HepG2 (cell line): ENCODE results near the gene MBD5. TPM values are rescaled to one million over a fixed set of nuclear protein-coding genes. Genes with fewer than 3 reads are reported as not detected.

Experiments
- ATAC-seq: fragments of 200-7000 bp; cut with Tn5 transposase; 3 replicates; pipeline ENCODE4 v1.9.1; 2020; ENCODE audit warnings: mild to moderate bottlenecking, moderate library complexity
- BruUV-seq: library from RNA; stranded (reverse); fragments of 400-500 nt; replicated peaks from 2 replicates; lab custom pipeline; 2021; lab: Mats Ljungman, UMichigan
- CTCF ChIA-PET: fragments of 300-600 bp; formaldehyde crosslinking; extraction: SDS; loops from one replicate; lab custom pipeline; 2021; ENCODE audit warnings: low total read pairs, inconsistent platforms, low intra/inter-chr PET ratio; lab: Yijun Ruan, JAX
- POLR2A ChIA-PET: fragments of 350-600 bp; sonication (Branson Sonifier 250); formaldehyde crosslinking; loops from one replicate; lab custom pipeline; 2020; ENCODE audit warnings: antibody characterized with exemption, inconsistent platforms; lab: Yijun Ruan, JAX
- DNase-seq: peaks from one replicate; pipeline ENCODE4 v3.0.0-alpha.2; 2015; ENCODE audit warnings: low spot score
- FAIRE-seq: peaks from 3 replicates; lab custom pipeline; 2011; peaks lifted over from hg19 to GRCh38; lab: Jason Lieb, UNC
- H2AFZ ChIP-seq: one replicate; pipeline ENCODE4 v1.6.1; 2011; ENCODE audit warnings: low read length, inconsistent platforms
- H3K27ac ChIP-seq: fragments of 300-600 bp; 3 replicates; pipeline ENCODE4 v1.8.0; 2011; ENCODE audit warnings: mixed run types, mild to moderate bottlenecking, mixed read lengths, low read length, inconsistent platforms; ENCODE audit not compliant: insufficient read depth; ENCODE audit errors: extremely low read length
- H3K27me3 ChIP-seq, 2 experiments: fragments of 200-600 bp in 1 of 2; 2 replicates in 1 of 2; 3 replicates in 1 of 2; pipeline versions ENCODE4 v1.6.0 to v1.8.0; 2011; ENCODE audit warnings: low read length in 2 of 2, mild to moderate bottlenecking in 2 of 2, moderate library complexity in 2 of 2, inconsistent platforms in 1 of 2; ENCODE audit not compliant: insufficient read depth in 2 of 2, control insufficient read depth in 1 of 2
- H3K36me3 ChIP-seq, 2 experiments: fragments of 200-600 bp in 1 of 2; replicated peaks in 1 of 2; 2 replicates in 1 of 2; 3 replicates in 1 of 2; pipeline versions ENCODE4 v1.5.1 to v1.8.0; 2011; ENCODE audit warnings: low read length in 2 of 2, inconsistent platforms in 1 of 2; ENCODE audit not compliant: insufficient read depth in 2 of 2, control insufficient read depth in 1 of 2
- H3K4me1 ChIP-seq: 2 replicates; pipeline ENCODE4 v1.5.1; 2012; ENCODE audit warnings: low read length, inconsistent platforms; ENCODE audit not compliant: insufficient read depth
- H3K4me2 ChIP-seq: 2 replicates; pipeline ENCODE4 v1.6.0; 2011; ENCODE audit warnings: low read depth, low read length, inconsistent platforms
- H3K4me3 ChIP-seq, 3 experiments: fragments of 200-600 bp in 1 of 3; sonication (generic), shearing (Covaris generic) in 1 of 3; replicated peaks in 1 of 3; 2 replicates each; pipeline ENCODE4 v1.5.1; 2011 to 2016; ENCODE audit warnings: low read length in 3 of 3, inconsistent platforms in 2 of 3, low read depth in 2 of 3, mild to moderate bottlenecking in 2 of 3, control low read depth in 1 of 3, mixed read lengths in 1 of 3; ENCODE audit not compliant: insufficient read depth in 1 of 3
- H3K79me2 ChIP-seq: one replicate; pipeline ENCODE4 v1.6.1; 2011; ENCODE audit warnings: low read length, inconsistent platforms; ENCODE audit not compliant: insufficient read depth
- H3K9ac ChIP-seq: 2 replicates; pipeline ENCODE4 v1.6.0; 2011; ENCODE audit warnings: mild to moderate bottlenecking, low read depth, low read length, inconsistent platforms; ENCODE audit not compliant: insufficient read depth
- H3K9me3 ChIP-seq: 2 replicates; pipeline ENCODE4 v1.5.1; 2012; ENCODE audit warnings: mild to moderate bottlenecking, low read length
- H4K20me1 ChIP-seq: 2 replicates; pipeline ENCODE4 v1.6.0; 2011; ENCODE audit warnings: inconsistent platforms, mild to moderate bottlenecking, low read length, moderate library complexity; ENCODE audit not compliant: insufficient read depth
- AGO1 ChIP-seq: fragments of 200-400 bp; formaldehyde crosslinking; IDR thresholded peaks from 2 replicates; pipeline ENCODE4 v1.6.1; 2017; ENCODE audit warnings: mild to moderate bottlenecking, low read depth, low read length, moderate library complexity; ENCODE audit not compliant: poor library complexity, severe bottlenecking
- BHLHE40 ChIP-seq: IDR thresholded peaks from 2 replicates; pipeline ENCODE4 v1.6.1; 2011; ENCODE audit warnings: low read length, improper control_type of control experiment
- CCDC6 ChIP-seq: sonication (generic); formaldehyde crosslinking; IDR thresholded peaks from 2 replicates; pipeline ENCODE4 v1.8.1; 2022; ENCODE audit warnings: mild to moderate bottlenecking, missing genetic modification reagents, moderate library complexity
- ETV5 ChIP-seq: IDR thresholded peaks from 2 replicates; pipeline ENCODE4 v1.6.1; 2018; ENCODE audit warnings: missing biosample characterization, missing genetic modification reagents, inconsistent platforms, borderline replicate concordance
- HNF1B ChIP-seq: sonication (generic); formaldehyde crosslinking; IDR thresholded peaks from 2 replicates; pipeline ENCODE4 v1.5.1; 2020; ENCODE audit warnings: mild to moderate bottlenecking, moderate library complexity, missing genetic modification reagents
- JDP2 ChIP-seq: sonication (generic); formaldehyde crosslinking; IDR thresholded peaks from 2 replicates; pipeline ENCODE4 v1.8.1; 2022; ENCODE audit warnings: missing genetic modification reagents, borderline replicate concordance
- MAF1 ChIP-seq: sonication (generic); formaldehyde crosslinking; IDR thresholded peaks from 2 replicates; pipeline ENCODE4 v1.5.0; 2020; ENCODE audit warnings: missing genetic modification reagents, borderline replicate concordance
- NFIB ChIP-seq: sonication (generic); formaldehyde crosslinking; IDR thresholded peaks from 2 replicates; pipeline ENCODE4 v1.9.0; 2021; ENCODE audit warnings: missing genetic modification reagents, mild to moderate bottlenecking, borderline replicate concordance
- NFRKB ChIP-seq: fragments of 450-650 bp; IDR thresholded peaks from 2 replicates; pipeline ENCODE4 v1.6.1; 2017
- RARA ChIP-seq: IDR thresholded peaks from 2 replicates; pipeline ENCODE4 v1.6.1; 2016; ENCODE audit warnings: missing genetic modification reagents, missing compliant biosample characterization
- SOX13 ChIP-seq, 3 experiments: fragments of 450-650 bp in 1 of 3; sonication (generic) in 1 of 3; formaldehyde crosslinking in 1 of 3; IDR thresholded peaks in 2 of 3; conservative IDR thresholded peaks in 1 of 3; 2 replicates each; pipeline versions ENCODE4 v1.5.0 to v1.6.1; 2016 to 2020; ENCODE audit warnings: antibody characterized with exemption in 1 of 3, mild to moderate bottlenecking in 1 of 3, missing compliant biosample characterization in 1 of 3, missing genetic modification reagents in 1 of 3, moderate library complexity in 1 of 3
- TOPORS ChIP-seq: sonication (generic); formaldehyde crosslinking; IDR thresholded peaks from 2 replicates; pipeline ENCODE4 v1.8.0; 2023; ENCODE audit warnings: mild to moderate bottlenecking, missing genetic modification reagents
- ZNF205 ChIP-seq: IDR thresholded peaks from 2 replicates; pipeline ENCODE4 v1.6.1; 2018; ENCODE audit warnings: missing biosample characterization, missing genetic modification reagents
- ZNF207 ChIP-seq: fragments of 450-650 bp; IDR thresholded peaks from 2 replicates; pipeline ENCODE4 v1.6.1; 2016; ENCODE audit warnings: antibody characterized with exemption, borderline replicate concordance
- ZNF225 ChIP-seq: sonication (generic); formaldehyde crosslinking; IDR thresholded peaks from 2 replicates; pipeline ENCODE4 v1.4.0; 2020; ENCODE audit warnings: mild to moderate bottlenecking, missing genetic modification reagents
- ZNF331 ChIP-seq: sonication (generic); formaldehyde crosslinking; IDR thresholded peaks from 2 replicates; pipeline ENCODE4 v1.4.0; 2020; ENCODE audit warnings: missing genetic modification reagents
- ZNF33A ChIP-seq: sonication (generic); formaldehyde crosslinking; IDR thresholded peaks from 2 replicates; pipeline ENCODE4 v1.5.1; 2020; ENCODE audit warnings: missing genetic modification reagents, mild to moderate bottlenecking, moderate library complexity, borderline replicate concordance
- ZNF652 ChIP-seq: IDR thresholded peaks from 2 replicates; pipeline ENCODE4 v1.6.1; 2016; ENCODE audit warnings: low read depth, borderline replicate concordance
- ZNF776 ChIP-seq: sonication (generic); formaldehyde crosslinking; IDR thresholded peaks from 2 replicates; pipeline ENCODE4 v1.4.0; 2020; ENCODE audit warnings: mild to moderate bottlenecking, missing genetic modification reagents
- WGBS: methylation state at CpG from one replicate; pipeline ENCODE4 v1.1.6; 2017; ENCODE audit warnings: low lambda C conversion rate; 5-methylcytosine and 5-hydroxymethylcytosine counted together
- in situ Hi-C: cut with HindIII; loops from 2 replicates; pipeline ENCODE4 v1.10.0; 2017; ENCODE audit warnings: low pct_unique_long_range_greater_than_20kb; ENCODE audit not compliant: extremely low pct_ligation_motif_present
- intact Hi-C: fragments of 100-400 bp; cut with micrococcal nuclease; formaldehyde crosslinking; loops from one replicate; pipeline ENCODE4 v1.10.0; 2022; ENCODE audit not compliant: unreplicated experiment
- polyA plus RNA-seq, 8 experiments: library from polyadenylated mRNA; depleted of rRNA in 3 of 8; stranded (reverse) in 7 of 8; unstranded in 1 of 8; fragments of >200 nt; fragmentation: Illumina TruSeq in 4 of 8; extraction: Trizol in 4 of 8; gene quantifications; 2 replicates each; pipeline versions ENCODE4 v1.2.1 to v1.2.3, GENCODE V29; 2011 to 2016; ENCODE audit warnings: low read depth in 4 of 8, missing spikeins in 1 of 8, mixed read lengths in 1 of 8; ENCODE audit not compliant: insufficient read depth in 1 of 8
- total RNA-seq, 5 experiments: library from RNA; depleted of rRNA; stranded (reverse); fragments of >200 nt; fragmentation: Illumina TruSeq; extraction: Trizol; gene quantifications; 2 replicates each; pipeline ENCODE4 v1.2.3, GENCODE V29; 2016; ENCODE audit warnings: low read depth in 1 of 5
- TF ChIP-seq, protein P1 (sequence below): sonication (generic); formaldehyde crosslinking; IDR thresholded peaks from 2 replicates; pipeline ENCODE4 v1.8.0; 2023; ENCODE audit warnings: mild to moderate bottlenecking, missing genetic modification reagents
- TF ChIP-seq, protein P2 (sequence below): sonication (generic); formaldehyde crosslinking; IDR thresholded peaks from 2 replicates; pipeline ENCODE4 v1.8.0; 2022; ENCODE audit warnings: missing genetic modification reagents, mild to moderate bottlenecking, inconsistent platforms, borderline replicate concordance

The MBD5 gene
- total and polyA plus RNA-seq, 2 of the 13 experiments (the other 11 are each of a cell fraction or from before 2014, with no cell fraction given): 13.5 to 26.4 TPM

DNA sequence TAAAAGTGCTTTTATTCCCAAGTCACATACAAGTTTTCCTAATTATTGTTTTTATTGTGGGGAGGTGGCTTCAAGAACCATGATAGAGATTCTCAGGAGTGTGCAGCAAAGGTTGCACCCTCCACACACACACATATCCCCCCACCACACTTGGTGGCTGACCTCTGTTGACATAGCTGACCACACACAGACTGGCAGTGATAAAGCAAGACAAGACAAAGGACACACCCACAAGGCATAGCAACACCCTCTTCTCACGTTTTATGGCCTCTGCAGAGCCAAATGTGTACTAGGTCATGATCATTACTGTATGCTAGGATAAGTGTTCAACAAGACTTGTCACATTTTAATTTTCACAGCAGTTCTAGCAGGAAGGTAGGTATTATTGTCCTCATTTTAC lies 480.7 kb downstream of the MBD5 start (continued):
- TF ChIP-seq, protein P1, sequence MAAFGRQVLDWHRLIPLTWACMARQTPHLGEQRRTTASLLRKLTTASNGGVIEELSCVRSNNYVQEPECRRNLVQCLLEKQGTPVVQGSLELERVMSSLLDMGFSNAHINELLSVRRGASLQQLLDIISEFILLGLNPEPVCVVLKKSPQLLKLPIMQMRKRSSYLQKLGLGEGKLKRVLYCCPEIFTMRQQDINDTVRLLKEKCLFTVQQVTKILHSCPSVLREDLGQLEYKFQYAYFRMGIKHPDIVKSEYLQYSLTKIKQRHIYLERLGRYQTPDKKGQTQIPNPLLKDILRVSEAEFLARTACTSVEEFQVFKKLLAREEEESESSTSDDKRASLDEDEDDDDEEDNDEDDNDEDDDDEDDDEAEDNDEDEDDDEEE (CRISPR knock-in tag): no peak
- TF ChIP-seq ZNF207 (no peak), SOX13 (IDR thresholded peaks at IDR 0.05) (0 out of 2 replicates have a peak, but pooled peaks have one; percentile 35), SOX13 (CRISPR knock-in tag; conservative IDR thresholded peaks at IDR 0.05 in 1 of 2, IDR thresholded peaks at IDR 0.05 in 1 of 2) (peak in 1 of 2 experiments; percentile 75; a peak in 2 of 4 replicates), BHLHE40 (0 out of 2 replicates have a peak, but pooled peaks have one; percentile 19), ETV5 (CRISPR knock-in tag) (no peak), RARA (CRISPR knock-in tag) (0 out of 2 replicates have a peak, but pooled peaks have one; percentile 11), ZNF776 (CRISPR knock-in tag) (no peak)

DNA sequence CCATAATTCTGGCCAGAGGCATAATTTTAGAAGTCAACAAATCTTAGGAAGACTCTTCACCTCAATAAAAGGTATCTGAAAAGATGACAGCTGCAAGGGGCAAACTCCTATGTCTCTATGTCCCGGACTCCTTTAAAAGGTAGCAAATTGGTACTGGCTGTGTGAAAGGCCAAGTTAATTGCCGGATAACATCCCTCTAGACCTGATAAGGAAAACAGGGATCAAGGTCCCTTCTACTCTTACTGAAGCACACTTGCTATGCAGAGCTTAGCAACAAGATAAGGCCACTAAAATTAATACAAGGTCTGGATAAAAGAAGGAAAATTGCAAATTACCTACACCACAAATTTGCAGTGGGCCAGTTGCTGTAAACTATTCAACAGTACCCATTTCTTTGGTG lies 482.6 kb downstream of the MBD5 start:
- Histone ChIP-seq H3K27me3 (no peaks in the 10 kb centered on the region), H2AFZ (no peak overlapping the region), H3K4me1 (peaks cover 25% of the 10 kb centered on the region), H3K36me3 (no peaks in the 10 kb centered on the region), H3K4me3 (no peak overlapping the region), H3K79me2 (no peaks in the 10 kb centered on the region), H4K20me1 (no peaks in the 10 kb centered on the region), H3K27ac (no peak overlapping the region), H3K9ac (no peak overlapping the region), H3K4me2 (no peak overlapping the region), H3K9me3 (no peaks in the 10 kb centered on the region)
- in situ Hi-C loops (loop anchor here (10.0 kb wide), 1 partner anchor 299 kb away; no protein-coding TSS in a partner anchor), intact Hi-C loops (loop anchor here (10.0 kb wide), 1 partner anchor 129 kb away; no protein-coding TSS in a partner anchor)
- WGBS: 53% methylated on average over 2 of the region's 2 CpGs
- POLR2A ChIA-PET: no interaction called here
- FAIRE-seq: no peak
- CTCF ChIA-PET: no interaction called here
- ATAC-seq: no peak
- BruUV-seq: no TSS peak
- no peak for DNase-seq
- TF ChIP-seq, protein P2, sequence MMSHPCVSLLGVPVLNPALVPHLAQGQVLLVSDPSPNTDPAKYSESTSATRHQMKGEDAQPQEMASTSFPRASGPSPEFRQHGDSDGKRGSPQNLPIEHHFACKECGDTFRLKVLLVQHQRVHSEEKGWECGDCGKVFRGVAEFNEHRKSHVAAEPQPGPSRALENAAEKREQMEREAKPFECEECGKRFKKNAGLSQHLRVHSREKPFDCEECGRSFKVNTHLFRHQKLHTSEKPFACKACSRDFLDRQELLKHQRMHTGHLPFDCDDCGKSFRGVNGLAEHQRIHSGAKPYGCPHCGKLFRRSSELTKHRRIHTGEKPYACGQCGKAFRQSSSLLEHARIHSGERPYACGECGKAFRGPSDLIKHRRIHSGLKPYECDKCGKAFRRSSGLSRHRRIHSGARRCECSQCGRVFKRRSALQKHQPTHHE: no peak
- no peak for TF ChIP-seq MAF1 (CRISPR knock-in tag)
- no peak for TF ChIP-seq ZNF33A
- TF ChIP-seq NFIB: no peak
- no peak for TF ChIP-seq ZNF331 (CRISPR knock-in tag)
- no peak for TF ChIP-seq ZNF205
- no peak for TF ChIP-seq NFRKB
- no peak for TF ChIP-seq ZNF225 (CRISPR knock-in tag)
- no peak for TF ChIP-seq CCDC6 (CRISPR knock-in tag)
- TF ChIP-seq AGO1: no peak
- no peak for TF ChIP-seq TOPORS
- no peak for TF ChIP-seq JDP2 (CRISPR knock-in tag)
- TF ChIP-seq ZNF652 (CRISPR knock-in tag): no peak
- no peak for TF ChIP-seq HNF1B (CRISPR knock-in tag)
